Neural cell (in vitro differentiated cells): ENCODE data around the gene CHN1. TPM values are rescaled to one million over a fixed set of nuclear protein-coding genes. Genes with fewer than 3 reads are reported as not detected.

Experiments used
- H2AFZ ChIP-seq: fragments of 200-600, 300-800 bp; sonication (generic), shearing (Covaris generic); 2 replicates; pipeline ENCODE4 v1.6.0; 2014; ENCODE audit warnings: low read depth, mild to moderate bottlenecking, antibody characterized with exemption, low read length, moderate library complexity
- H3F3A ChIP-seq: fragments of 200-600 bp; shearing (Covaris generic); 2 replicates; pipeline ENCODE4 v1.6.1; 2016; ENCODE audit warnings: mild to moderate bottlenecking, moderate library complexity, mixed read lengths, antibody characterized with exemption, low read length; ENCODE audit not compliant: insufficient read depth, poor library complexity, severe bottlenecking
- H3K27ac ChIP-seq: fragments of 200-600, 300-800 bp; sonication (generic), shearing (Covaris generic); 2 replicates; pipeline ENCODE4 v1.5.1; 2014; ENCODE audit warnings: mild to moderate bottlenecking, low read length, moderate library complexity
- H3K27me3 ChIP-seq: fragments of 300-800, 200-600 bp; sonication (generic), shearing (Covaris generic); 2 replicates; pipeline ENCODE4 v1.6.0; 2014; ENCODE audit warnings: mild to moderate bottlenecking, low read depth, low read length, moderate library complexity; ENCODE audit not compliant: insufficient read depth
- H3K36me3 ChIP-seq: fragments of 300-800, 200-600 bp; sonication (generic), shearing (Covaris generic); 2 replicates; pipeline ENCODE4 v1.5.1; 2014; ENCODE audit warnings: mild to moderate bottlenecking, antibody characterized with exemption, low read length, moderate library complexity; ENCODE audit not compliant: insufficient read depth
- H3K4me2 ChIP-seq: fragments of 300-800, 200-600 bp; sonication (generic), shearing (Covaris generic); 2 replicates; pipeline ENCODE4 v1.6.0; 2014; ENCODE audit warnings: mild to moderate bottlenecking, low read length
- H3K4me3 ChIP-seq: fragments of 300-800, 200-600 bp; sonication (generic), shearing (Covaris generic); 2 replicates; pipeline ENCODE4 v1.5.1; 2014; ENCODE audit warnings: mild to moderate bottlenecking, low read length, moderate library complexity
- H3K79me2 ChIP-seq: fragments of 200-600 bp; shearing (Covaris generic); replicated peaks from 2 replicates; pipeline ENCODE4 v1.6.0; 2014; ENCODE audit warnings: mild to moderate bottlenecking, low read length, moderate library complexity; ENCODE audit not compliant: insufficient read depth
- H3K9ac ChIP-seq: fragments of 300-800, 200-600 bp; sonication (generic), shearing (Covaris generic); 2 replicates; pipeline ENCODE4 v1.6.1; 2016; ENCODE audit warnings: mild to moderate bottlenecking, low read length, mixed read lengths
- H3K9me2 ChIP-seq: fragments of 200-600 bp; shearing (Covaris generic); 2 replicates; pipeline ENCODE4 v1.6.1; 2016; ENCODE audit warnings: mild to moderate bottlenecking, low read length, mixed read lengths; ENCODE audit not compliant: insufficient read depth
- H3K9me3 ChIP-seq: fragments of 200-600, 300-800 bp; sonication (generic), shearing (Covaris generic); 2 replicates; pipeline ENCODE4 v1.6.1; 2016; ENCODE audit warnings: mild to moderate bottlenecking, mixed run types, low read length, moderate library complexity, mixed read lengths
- H4K20me1 ChIP-seq: fragments of 200-600 bp; shearing (Covaris generic); 2 replicates; pipeline ENCODE4 v1.6.1; 2016; ENCODE audit warnings: mild to moderate bottlenecking, mixed run types; ENCODE audit not compliant: insufficient read depth
- EP300 ChIP-seq: fragments of 450-650 bp; conservative IDR thresholded peaks from 2 replicates; pipeline ENCODE4 v1.6.1; 2014; ENCODE audit warnings: antibody characterized with exemption, mild to moderate bottlenecking, moderate library complexity; ENCODE audit not compliant: poor library complexity, severe bottlenecking
- EZH2 ChIP-seq: fragments of 200-600, 300-800 bp; shearing (Covaris generic), sonication (generic); IDR thresholded peaks from 2 replicates; pipeline ENCODE4 v1.6.1; 2014; ENCODE audit warnings: antibody characterized with exemption, low read length, borderline replicate concordance, mild to moderate bottlenecking; ENCODE audit not compliant: insufficient read depth, poor library complexity, severe bottlenecking
- MXI1 ChIP-seq: fragments of 450-650 bp; conservative IDR thresholded peaks from 2 replicates; pipeline ENCODE4 v1.6.1; 2014; ENCODE audit warnings: antibody characterized with exemption, mild to moderate bottlenecking; ENCODE audit not compliant: poor library complexity, severe bottlenecking
- POLR2AphosphoS5 ChIP-seq: IDR thresholded peaks from 2 replicates; pipeline ENCODE4 v1.6.1; 2012
- RAD21 ChIP-seq: fragments of 450-650 bp; conservative IDR thresholded peaks from 2 replicates; pipeline ENCODE4 v1.6.1; 2014; ENCODE audit warnings: antibody characterized with exemption, mild to moderate bottlenecking, moderate library complexity
- SMC3 ChIP-seq: fragments of 450-650 bp; conservative IDR thresholded peaks from 2 replicates; pipeline ENCODE4 v1.6.1; 2014; ENCODE audit warnings: antibody characterized with exemption, mild to moderate bottlenecking, moderate library complexity; ENCODE audit not compliant: poor library complexity
- TAF1 ChIP-seq: IDR thresholded peaks from 2 replicates; pipeline ENCODE4 v1.6.1; 2012; ENCODE audit warnings: low read depth
- polyA plus RNA-seq: library from polyadenylated mRNA; depleted of rRNA; stranded (reverse); fragments of >200 nt; gene quantifications from 2 replicates; pipeline ENCODE4 v1.2.3, GENCODE V29; 2014
- TF ChIP-seq, protein P1 (sequence below): fragments of 450-650 bp; IDR thresholded peaks from 2 replicates; pipeline ENCODE4 v1.5.1; 2014; ENCODE audit warnings: antibody characterized with exemption, mild to moderate bottlenecking, moderate library complexity; ENCODE audit not compliant: poor library complexity, severe bottlenecking
- TF ChIP-seq, protein P2 (sequence below): IDR thresholded peaks from 2 replicates; pipeline ENCODE4 v1.6.1; 2012; ENCODE audit warnings: borderline replicate concordance

The CHN1 gene
- polyA plus RNA-seq, 1 donor from 2014 or later = 133 TPM

DNA sequence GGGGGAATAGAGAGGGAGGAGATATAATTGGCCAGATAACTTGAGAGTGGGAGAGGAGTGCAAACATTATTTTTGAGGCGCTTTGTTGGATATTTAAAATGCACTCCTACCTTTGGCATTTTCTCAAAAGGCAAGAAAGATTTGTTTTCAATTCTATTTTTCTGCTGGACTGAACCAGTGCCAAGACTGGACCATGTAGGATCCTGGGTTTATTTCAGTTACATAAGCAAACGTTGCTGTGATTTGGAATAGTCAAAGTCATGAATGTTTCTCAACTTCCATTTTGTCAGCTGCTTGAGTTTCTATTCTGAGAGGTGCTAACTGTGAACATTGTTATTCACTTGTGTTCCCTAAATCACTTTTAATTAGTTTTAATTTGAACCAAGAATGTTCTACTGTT lies 232.0 kb downstream of the CHN1 start:
- no peak overlapping the region for H3K9ac ChIP-seq
- no peaks in the 10 kb centered on the region for H3K9me2 ChIP-seq
- no peaks in the 10 kb centered on the region for H3K9me3 ChIP-seq
- H3K27me3 ChIP-seq = no peaks in the 10 kb centered on the region
- H3K79me2 ChIP-seq = no peaks in the 10 kb centered on the region
- no peaks in the 10 kb centered on the region for H4K20me1 ChIP-seq
- peaks cover 4% of the 10 kb centered on the region for H3F3A ChIP-seq
- H3K4me3 ChIP-seq = no peak overlapping the region
- TF ChIP-seq, protein P1, sequence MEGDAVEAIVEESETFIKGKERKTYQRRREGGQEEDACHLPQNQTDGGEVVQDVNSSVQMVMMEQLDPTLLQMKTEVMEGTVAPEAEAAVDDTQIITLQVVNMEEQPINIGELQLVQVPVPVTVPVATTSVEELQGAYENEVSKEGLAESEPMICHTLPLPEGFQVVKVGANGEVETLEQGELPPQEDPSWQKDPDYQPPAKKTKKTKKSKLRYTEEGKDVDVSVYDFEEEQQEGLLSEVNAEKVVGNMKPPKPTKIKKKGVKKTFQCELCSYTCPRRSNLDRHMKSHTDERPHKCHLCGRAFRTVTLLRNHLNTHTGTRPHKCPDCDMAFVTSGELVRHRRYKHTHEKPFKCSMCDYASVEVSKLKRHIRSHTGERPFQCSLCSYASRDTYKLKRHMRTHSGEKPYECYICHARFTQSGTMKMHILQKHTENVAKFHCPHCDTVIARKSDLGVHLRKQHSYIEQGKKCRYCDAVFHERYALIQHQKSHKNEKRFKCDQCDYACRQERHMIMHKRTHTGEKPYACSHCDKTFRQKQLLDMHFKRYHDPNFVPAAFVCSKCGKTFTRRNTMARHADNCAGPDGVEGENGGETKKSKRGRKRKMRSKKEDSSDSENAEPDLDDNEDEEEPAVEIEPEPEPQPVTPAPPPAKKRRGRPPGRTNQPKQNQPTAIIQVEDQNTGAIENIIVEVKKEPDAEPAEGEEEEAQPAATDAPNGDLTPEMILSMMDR = no peak
- no peak for TF ChIP-seq RAD21
- TF ChIP-seq POLR2AphosphoS5 = no peak
- TF ChIP-seq TAF1 = no peak
- H3K36me3 ChIP-seq = no peaks in the 10 kb centered on the region
- no peak overlapping the region for H3K27ac ChIP-seq
- H3K4me2 ChIP-seq = no peak overlapping the region
- no peak overlapping the region for H2AFZ ChIP-seq

DNA sequence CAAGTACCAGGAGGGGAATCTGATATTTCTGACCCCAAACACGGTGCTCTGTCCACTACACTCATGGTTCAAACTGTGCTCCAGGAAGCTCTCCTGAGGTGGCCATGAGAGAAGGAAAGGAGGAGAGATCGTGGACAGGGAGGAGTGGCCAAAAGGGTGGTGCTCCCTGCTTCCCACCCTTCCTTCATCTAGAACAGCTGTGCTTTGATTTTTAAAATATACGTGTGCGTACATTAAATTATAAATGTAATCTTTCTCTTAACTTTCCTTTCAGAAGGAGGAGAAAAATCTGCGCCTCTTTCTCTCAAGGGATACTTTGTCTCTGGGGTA lies 232.7 kb downstream of the CHN1 start:
- H3K27ac ChIP-seq = peak overlapping the region; percentile 68
- H3K9ac ChIP-seq = peak overlapping the region; percentile 51
- H3K4me3 ChIP-seq = peak overlapping the region; percentile 48
- H3K27me3 ChIP-seq = no peaks in the 10 kb centered on the region
- H3K9me3 ChIP-seq = no peaks in the 10 kb centered on the region
- H3K79me2 ChIP-seq = no peaks in the 10 kb centered on the region
- H3F3A ChIP-seq = peaks cover 4% of the 10 kb centered on the region
- H3K4me2 ChIP-seq = no peak overlapping the region
- TF ChIP-seq MXI1 = no peak
- TF ChIP-seq SMC3 = no peak
- no peak for TF ChIP-seq EZH2
- no peak for TF ChIP-seq POLR2AphosphoS5
- TF ChIP-seq RAD21 = no peak
- TF ChIP-seq, protein P1 = no peak
- TF ChIP-seq, protein P2, sequence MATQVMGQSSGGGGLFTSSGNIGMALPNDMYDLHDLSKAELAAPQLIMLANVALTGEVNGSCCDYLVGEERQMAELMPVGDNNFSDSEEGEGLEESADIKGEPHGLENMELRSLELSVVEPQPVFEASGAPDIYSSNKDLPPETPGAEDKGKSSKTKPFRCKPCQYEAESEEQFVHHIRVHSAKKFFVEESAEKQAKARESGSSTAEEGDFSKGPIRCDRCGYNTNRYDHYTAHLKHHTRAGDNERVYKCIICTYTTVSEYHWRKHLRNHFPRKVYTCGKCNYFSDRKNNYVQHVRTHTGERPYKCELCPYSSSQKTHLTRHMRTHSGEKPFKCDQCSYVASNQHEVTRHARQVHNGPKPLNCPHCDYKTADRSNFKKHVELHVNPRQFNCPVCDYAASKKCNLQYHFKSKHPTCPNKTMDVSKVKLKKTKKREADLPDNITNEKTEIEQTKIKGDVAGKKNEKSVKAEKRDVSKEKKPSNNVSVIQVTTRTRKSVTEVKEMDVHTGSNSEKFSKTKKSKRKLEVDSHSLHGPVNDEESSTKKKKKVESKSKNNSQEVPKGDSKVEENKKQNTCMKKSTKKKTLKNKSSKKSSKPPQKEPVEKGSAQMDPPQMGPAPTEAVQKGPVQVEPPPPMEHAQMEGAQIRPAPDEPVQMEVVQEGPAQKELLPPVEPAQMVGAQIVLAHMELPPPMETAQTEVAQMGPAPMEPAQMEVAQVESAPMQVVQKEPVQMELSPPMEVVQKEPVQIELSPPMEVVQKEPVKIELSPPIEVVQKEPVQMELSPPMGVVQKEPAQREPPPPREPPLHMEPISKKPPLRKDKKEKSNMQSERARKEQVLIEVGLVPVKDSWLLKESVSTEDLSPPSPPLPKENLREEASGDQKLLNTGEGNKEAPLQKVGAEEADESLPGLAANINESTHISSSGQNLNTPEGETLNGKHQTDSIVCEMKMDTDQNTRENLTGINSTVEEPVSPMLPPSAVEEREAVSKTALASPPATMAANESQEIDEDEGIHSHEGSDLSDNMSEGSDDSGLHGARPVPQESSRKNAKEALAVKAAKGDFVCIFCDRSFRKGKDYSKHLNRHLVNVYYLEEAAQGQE = no peak
- no peak for TF ChIP-seq EP300
- TF ChIP-seq TAF1 = no peak
- no peaks in the 10 kb centered on the region for H3K36me3 ChIP-seq
- no peaks in the 10 kb centered on the region for H4K20me1 ChIP-seq
- no peaks in the 10 kb centered on the region for H3K9me2 ChIP-seq
- peak overlapping the region; percentile 11 for H2AFZ ChIP-seq
